Measurements from ENCODE around the gene CTIF.
A peak's percentile ranks its signal among the peaks of the same experiment; 100 is the strongest.

Gene CTIF

GRCh38 chr18:48575658-48576456 is 37.0 kb downstream of the CTIF start:
- DNase-seq (ENCODE audit: low read depth) = peak; percentile 62

DNA sequence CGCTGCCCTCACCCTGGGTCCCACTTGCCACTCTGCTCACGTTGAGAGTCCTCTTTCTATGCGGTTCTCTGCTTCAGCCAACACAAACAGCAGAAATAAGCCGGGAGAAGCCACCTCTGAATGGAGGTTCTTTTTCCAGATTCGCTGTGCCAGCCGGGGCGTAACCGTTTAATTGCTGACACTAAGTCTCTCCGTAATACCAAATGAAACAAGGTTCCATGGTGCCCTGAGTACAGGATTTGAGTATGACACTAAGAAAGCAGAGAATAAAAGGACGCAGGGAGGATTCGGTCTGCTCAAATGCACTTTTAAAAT is 37.6 kb downstream of the CTIF start:
- DNase-seq (ENCODE audit: low read depth) = no peak

GRCh38 chr18:48577478-48578190 is 38.8 kb downstream of the CTIF start:
- no peak for DNase-seq (ENCODE audit: low read depth)

DNA sequence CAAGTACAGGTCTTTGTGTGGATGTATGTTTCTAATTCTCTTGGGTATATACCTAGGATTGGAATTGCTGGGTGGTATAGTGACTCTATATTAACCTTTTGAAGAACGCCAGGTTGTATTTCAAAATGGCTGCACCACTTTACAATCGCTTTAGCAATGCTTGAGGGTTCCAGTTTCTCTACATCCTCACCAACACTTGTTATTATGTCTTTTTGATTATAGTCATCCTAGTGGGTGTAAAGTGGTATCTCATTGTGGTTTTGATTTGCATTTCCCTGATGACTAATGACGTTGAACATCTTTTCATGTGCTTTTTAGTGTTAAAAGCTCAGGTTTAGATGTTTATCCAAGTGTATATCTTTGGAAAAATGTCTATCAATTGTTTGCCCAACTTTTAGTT is 39.5 kb downstream of the CTIF start:
- DNase-seq (ENCODE audit: low read depth) = no peak

- DNase-seq (ENCODE audit: low read depth) = no peak
These were observed 41.2 kb downstream of the CTIF start for GRCh38 chr18:48580066-48580465.

DNA sequence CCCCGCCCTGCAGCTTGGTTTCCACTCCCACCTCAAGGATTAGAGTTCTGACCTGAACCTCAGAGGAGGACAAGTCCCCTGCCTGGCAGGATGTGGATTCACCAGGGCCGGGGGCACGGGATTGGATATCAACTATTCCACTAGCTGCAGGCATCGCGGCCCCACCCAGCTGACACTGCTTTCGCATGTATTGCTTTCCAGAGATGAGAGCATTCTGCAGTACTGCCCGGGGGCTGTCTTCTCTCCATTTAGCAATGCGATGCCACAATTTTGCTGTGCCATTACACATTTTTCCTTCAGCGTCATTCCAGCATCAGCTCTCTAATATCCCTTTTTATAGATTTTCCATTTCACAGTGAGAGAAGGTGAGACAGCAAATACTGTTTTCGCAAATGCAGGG is 42.0 kb downstream of the CTIF start:
- DNase-seq (ENCODE audit: low read depth) = no peak

GRCh38 chr18:48581206-48581605 is 42.4 kb downstream of the CTIF start:
- no peak for DNase-seq (ENCODE audit: low read depth)

- DNase-seq (ENCODE audit: low read depth) = no peak
These were observed 43.1 kb downstream of the CTIF start for GRCh38 chr18:48581941-48582340.

DNA sequence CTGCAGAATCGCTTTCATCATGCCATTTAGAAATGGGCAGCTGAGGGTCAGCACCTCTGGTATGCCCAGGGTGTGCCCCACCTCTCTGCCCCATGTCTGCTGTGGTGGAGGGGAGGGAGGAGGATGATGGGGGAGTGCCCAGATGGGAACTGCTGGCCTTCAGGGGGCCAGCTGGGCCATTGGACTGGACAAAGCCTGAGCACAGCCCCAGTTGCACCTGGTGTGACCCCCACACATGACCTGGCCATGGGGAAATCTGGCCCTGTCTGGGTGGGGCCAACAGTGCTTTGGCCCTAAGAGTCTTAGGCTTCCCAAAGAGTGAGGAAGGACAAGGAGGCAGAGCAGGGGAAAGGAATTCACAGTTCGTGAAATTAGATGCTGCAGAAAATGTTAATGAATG is 44.1 kb downstream of the CTIF start:
- DNase-seq (ENCODE audit: low read depth) = no peak

- DNase-seq (ENCODE audit: low read depth) = no peak
These were observed 44.7 kb downstream of the CTIF start for GRCh38 chr18:48583573-48583972.

GRCh38 chr18:48589797-48590519 is 51.1 kb downstream of the CTIF start:
- DNase-seq (ENCODE audit: low read depth) = no peak

DNA sequence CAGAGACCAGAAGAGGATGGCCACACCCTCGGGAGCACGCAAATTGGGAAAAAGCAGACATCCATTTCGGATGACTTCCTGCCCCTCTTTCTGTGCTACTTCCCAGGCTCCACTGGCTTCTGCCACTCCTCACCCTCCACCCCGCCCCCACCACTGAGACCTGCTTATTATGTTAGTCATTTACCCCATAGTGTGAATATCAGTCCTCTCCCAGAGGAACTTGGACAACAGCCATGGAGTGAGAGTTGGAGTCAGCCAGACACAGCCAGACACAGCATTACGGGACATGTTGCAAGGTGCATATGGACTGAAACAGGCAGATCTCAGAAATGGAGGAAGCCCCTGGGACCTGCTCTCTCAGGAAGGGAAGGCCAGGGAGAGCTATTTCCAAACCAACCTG is 51.8 kb downstream of the CTIF start:
- peak; percentile 72 for DNase-seq (ENCODE audit: low read depth)

DNA sequence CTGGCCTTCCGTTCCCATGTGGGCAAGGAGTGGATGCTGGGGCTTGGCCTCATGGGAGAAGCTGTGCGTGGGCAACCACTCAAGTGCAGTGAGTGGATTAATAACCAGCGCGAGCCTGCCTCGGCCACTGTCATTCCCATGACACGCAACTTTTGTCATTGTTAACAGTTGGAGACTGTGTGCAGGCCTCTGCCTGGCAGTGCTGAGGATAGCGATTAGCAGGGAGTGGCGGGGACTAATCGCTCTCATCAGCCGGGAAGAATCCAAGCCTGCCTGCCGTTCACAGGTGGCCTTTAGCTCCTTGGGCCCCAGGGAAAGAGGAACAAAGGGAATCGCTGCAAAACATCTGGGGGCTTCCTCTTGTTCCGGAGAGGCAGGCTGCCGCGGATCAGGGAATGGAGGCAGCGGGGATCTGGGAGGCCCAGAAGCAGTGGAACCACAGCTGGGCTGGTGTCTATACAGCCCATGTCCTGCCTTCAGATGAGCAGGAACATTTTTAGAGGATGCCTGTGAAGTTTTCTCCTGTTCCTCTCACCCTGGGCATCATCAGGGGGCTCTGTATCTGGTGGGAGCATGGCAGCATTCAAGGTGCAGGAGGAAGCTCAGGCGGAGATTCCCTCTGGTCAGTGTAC is 53.8 kb downstream of the CTIF start:
- DNase-seq (ENCODE audit: low read depth) = no peak

- DNase-seq (ENCODE audit: low read depth) = no peak
These were observed 55.8 kb downstream of the CTIF start for GRCh38 chr18:48594471-48595094.

DNA sequence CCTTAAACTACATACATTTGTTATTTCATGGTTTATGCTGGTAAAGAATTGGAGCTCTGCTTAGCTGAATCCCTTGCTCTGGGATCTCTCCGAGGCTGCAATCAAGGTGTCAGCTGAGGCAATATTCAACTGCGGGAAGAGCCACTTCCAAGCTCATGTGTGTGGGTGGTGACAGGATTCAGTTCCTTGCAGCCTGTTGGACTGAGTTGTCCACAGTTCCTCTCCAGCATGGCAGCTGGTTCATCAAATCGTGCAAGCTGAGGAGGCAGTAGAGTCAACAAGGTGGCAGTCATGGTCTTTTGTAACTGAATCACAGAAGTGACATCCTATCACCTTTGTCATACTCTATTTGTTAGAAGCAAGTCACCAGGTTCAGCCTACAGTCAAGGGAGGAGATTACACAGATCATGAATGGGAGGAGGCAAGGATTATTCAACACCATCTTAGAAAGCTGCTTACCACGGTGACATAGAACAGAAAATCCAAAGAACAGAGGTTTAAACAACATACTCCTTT is 56.9 kb downstream of the CTIF start:
- no peak for DNase-seq (ENCODE audit: low read depth)

GRCh38 chr18:48597110-48597509 is 58.3 kb downstream of the CTIF start:
- DNase-seq (ENCODE audit: low read depth) = no peak

- DNase-seq (ENCODE audit: low read depth) = no peak
These were observed 58.8 kb downstream of the CTIF start for GRCh38 chr18:48597671-48598070.

DNA sequence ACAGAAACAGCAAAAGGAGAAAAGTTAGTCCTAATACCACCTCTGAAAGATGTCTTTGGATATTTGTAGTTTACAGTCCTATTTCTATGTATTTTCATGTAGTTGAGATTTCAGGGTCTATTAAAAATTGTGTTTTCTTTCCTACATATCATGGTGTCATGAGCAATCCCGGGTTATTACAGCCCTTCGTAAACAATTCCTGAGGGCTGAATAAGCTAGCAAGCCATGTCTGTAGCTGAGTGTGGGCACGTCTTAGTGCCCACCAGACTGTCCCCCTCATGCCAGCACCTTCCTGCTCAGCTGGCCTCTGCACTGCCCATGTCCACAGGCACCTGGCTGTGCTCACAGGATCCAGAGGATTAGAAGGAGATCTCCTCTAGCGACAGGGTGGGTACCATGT is 60.6 kb downstream of the CTIF start:
- no peak for DNase-seq (ENCODE audit: low read depth)

- DNase-seq (ENCODE audit: low read depth) = no peak
These were observed 61.2 kb downstream of the CTIF start for GRCh38 chr18:48600046-48600445.

- no peak for DNase-seq (ENCODE audit: low read depth)
These were observed 61.7 kb downstream of the CTIF start for GRCh38 chr18:48600456-48601090.

- DNase-seq (ENCODE audit: low read depth) = no peak
These were observed 62.5 kb downstream of the CTIF start for GRCh38 chr18:48601343-48601742.
